Measurements from ENCODE around the gene UHRF1. TPM values are rescaled to one million over a fixed set of nuclear protein-coding genes. Genes with fewer than 3 reads are reported as not detected.
"Not testable (repeated sequence)": the region's sequence is repeated elsewhere in the genome, so short reads cannot be mapped to it uniquely, and the experiment has no call there.

UHRF1 gene
- total RNA-seq, 2 donors from 2014 or later = 6.3 to 48.5 TPM

GRCh38 chr19:4974880-4975469, 65.7 kb downstream of the UHRF1 start:
- no peaks in the 10 kb centered on the region for H3K27me3 ChIP-seq
- H3K9me3 ChIP-seq = no peaks in the 10 kb centered on the region
- no peak overlapping the region for H3K9ac ChIP-seq (ENCODE audit: low read depth in 2 of 2, low read length in 2 of 2)
- TF ChIP-seq CTCF (IDR thresholded peaks at IDR 0.05) = no peak
- intact Hi-C loops (cut with DNase I) = no loop called here
- H3K4me3 ChIP-seq = no peak overlapping the region
- peaks cover 11% of the 10 kb centered on the region for H3K4me1 ChIP-seq
- no peak overlapping the region for H3K27ac ChIP-seq
- H3K36me3 ChIP-seq = no peaks in the 10 kb centered on the region
- no peak for DNase-seq

DNA sequence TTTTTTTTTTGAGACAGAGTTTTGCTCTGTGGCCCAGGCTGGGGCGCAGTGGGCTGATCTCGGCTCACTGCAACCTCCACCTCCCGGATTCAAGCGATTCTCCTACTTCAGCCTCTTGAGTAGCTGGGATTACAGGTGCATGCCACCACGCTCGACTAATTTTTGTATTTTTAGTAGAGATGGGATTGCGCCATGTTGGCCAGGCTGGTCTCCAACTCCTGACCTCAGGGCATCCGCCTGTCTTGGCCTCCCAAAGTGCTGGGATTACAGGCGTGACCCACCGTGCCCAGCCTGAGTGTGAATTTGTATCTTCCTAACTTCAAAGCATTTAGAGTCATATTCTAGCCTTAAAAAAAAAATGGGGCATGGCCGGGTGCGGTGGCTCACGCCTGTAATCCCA, 66.3 kb downstream of the UHRF1 start:
- H3K36me3 ChIP-seq; H3K9me3 ChIP-seq; H3K9ac ChIP-seq (ENCODE audit: low read depth in 2 of 2, low read length in 2 of 2); DNase-seq; H3K4me3 ChIP-seq; H3K27me3 ChIP-seq; intact Hi-C loops (cut with DNase I): not testable (repeated sequence)
- peak overlapping the region; percentile 23 for H3K27ac ChIP-seq
- peaks cover 11% of the 10 kb centered on the region for H3K4me1 ChIP-seq

DNA sequence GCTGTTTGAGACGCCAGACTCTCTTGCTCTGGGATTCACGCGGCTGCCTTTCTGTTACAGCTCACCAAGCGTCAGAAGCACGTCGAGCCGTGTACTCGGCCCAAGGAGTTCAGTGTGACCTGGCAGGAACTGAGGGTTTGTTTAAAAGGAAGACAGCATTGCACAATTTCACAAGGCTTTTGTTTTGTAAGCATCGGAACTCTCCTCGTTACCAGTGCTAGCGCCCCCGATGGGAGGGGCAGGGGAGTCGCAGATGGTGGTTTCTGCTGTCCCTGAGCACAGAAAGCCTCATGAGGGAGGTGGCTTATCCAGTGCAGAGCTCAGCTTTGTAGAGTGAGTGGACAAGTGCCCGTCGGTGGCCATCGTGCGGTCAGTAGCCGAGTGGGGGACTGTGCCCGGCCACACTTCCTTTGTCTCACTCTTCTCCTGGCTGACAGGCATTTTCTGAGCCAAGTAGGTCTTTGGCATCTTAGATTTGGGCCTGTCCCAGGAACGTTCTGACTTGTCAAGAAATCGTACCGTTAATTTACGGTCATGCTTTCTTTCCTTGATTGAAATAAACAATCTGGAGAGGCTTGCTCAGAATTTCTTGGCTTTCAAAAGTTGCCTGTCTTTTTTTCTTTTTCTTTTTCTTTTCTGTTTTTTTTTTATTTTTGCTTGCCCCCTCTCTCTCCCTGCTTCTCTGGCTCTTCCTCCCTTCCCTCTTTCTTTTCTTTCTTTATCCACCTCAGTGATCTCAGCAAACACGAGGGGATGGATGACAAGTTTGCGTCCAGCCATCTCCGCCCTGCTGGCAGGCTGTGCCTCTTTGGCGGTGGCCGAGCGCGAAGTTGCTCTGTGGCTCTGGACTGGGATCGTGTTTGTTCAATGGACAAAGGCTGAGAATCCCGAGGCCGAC, 67.3 kb downstream of the UHRF1 start:
- peaks cover 5% of the 10 kb centered on the region for H3K4me1 ChIP-seq
- no peak overlapping the region for H3K4me3 ChIP-seq
- no peaks in the 10 kb centered on the region for H3K9me3 ChIP-seq
- intact Hi-C loops (cut with DNase I) = no loop called here
- no peaks in the 10 kb centered on the region for H3K27me3 ChIP-seq
- DNase-seq = peak; percentile 45
- no peak for TF ChIP-seq CTCF (IDR thresholded peaks at IDR 0.05)
- peak overlapping the region; percentile 23 for H3K27ac ChIP-seq
- no peak overlapping the region for H3K9ac ChIP-seq (ENCODE audit: low read depth in 2 of 2, low read length in 2 of 2)
- no peaks in the 10 kb centered on the region for H3K36me3 ChIP-seq

- H3K9ac ChIP-seq (ENCODE audit: low read depth in 2 of 2, low read length in 2 of 2) = peak overlapping the region in 1 of 2 donors; percentile 27
- H3K27me3 ChIP-seq = no peaks in the 10 kb centered on the region
- no peaks in the 10 kb centered on the region for H3K9me3 ChIP-seq
- H3K36me3 ChIP-seq = no peaks in the 10 kb centered on the region
- intact Hi-C loops (cut with DNase I) = no loop called here
- H3K4me1 ChIP-seq = no peaks in the 10 kb centered on the region
- H3K27ac ChIP-seq = no peak overlapping the region
- no peak overlapping the region for H3K4me3 ChIP-seq
- no peak for DNase-seq
- TF ChIP-seq CTCF (IDR thresholded peaks at IDR 0.05) = no peak
These were observed 68.2 kb downstream of the UHRF1 start for GRCh38 chr19:4977299-4978174.

- H3K9me3 ChIP-seq = no peaks in the 10 kb centered on the region
- no peaks in the 10 kb centered on the region for H3K36me3 ChIP-seq
- TF ChIP-seq CTCF (IDR thresholded peaks at IDR 0.05) = no peak
- no peaks in the 10 kb centered on the region for H3K4me1 ChIP-seq
- no peak overlapping the region for H3K9ac ChIP-seq (ENCODE audit: low read depth in 2 of 2, low read length in 2 of 2)
- DNase-seq = no peak
- H3K27me3 ChIP-seq = no peaks in the 10 kb centered on the region
- H3K4me3 ChIP-seq = no peak overlapping the region
- H3K27ac ChIP-seq = no peak overlapping the region
- intact Hi-C loops (cut with DNase I) = no loop called here
These were observed 70.0 kb downstream of the UHRF1 start for GRCh38 chr19:4979211-4979807.

All from colonic mucosa (tissue), 4 donors.